Endothelial cell of umbilical vein (primary cell): Measurements from ENCODE around the gene LAMC2.

Experiments used
- CTCF ChIP-seq, 2 donors: IDR thresholded peaks; 1 replicate in 1 of 2; 2 replicates in 1 of 2; pipeline ENCODE4 v1.5.1; 2011; ENCODE audit warnings: low read length in 2 of 2, mild to moderate bottlenecking in 2 of 2, moderate library complexity in 2 of 2, control low read depth in 1 of 2, inconsistent platforms in 1 of 2, low read depth in 1 of 2; ENCODE audit not compliant: insufficient read depth in 1 of 2; ENCODE audit errors: extremely low read depth in 1 of 2
- EZH2 ChIP-seq: IDR thresholded peaks from 2 replicates; pipeline ENCODE4 v1.6.1; 2012; ENCODE audit warnings: borderline replicate concordance, low read depth, mild to moderate bottlenecking, moderate library complexity, low read length, inconsistent platforms; ENCODE audit not compliant: severe bottlenecking
- GATA2 ChIP-seq: IDR thresholded peaks from 2 replicates; pipeline ENCODE4 v1.7.0; 2011; ENCODE audit warnings: low read depth, mild to moderate bottlenecking, moderate library complexity, mixed read lengths, low read length; ENCODE audit not compliant: insufficient read length, insufficient read depth
- JUN ChIP-seq: IDR thresholded peaks from 2 replicates; pipeline ENCODE4 v1.6.1; 2011; ENCODE audit warnings: borderline replicate concordance, low read depth; ENCODE audit not compliant: insufficient read length, insufficient read depth
- MYC ChIP-seq: IDR thresholded peaks from one replicate; pipeline ENCODE4 v1.6.1; 2011; ENCODE audit warnings: mild to moderate bottlenecking, low read depth, low read length
- POLR2A ChIP-seq: IDR thresholded peaks from 2 replicates; pipeline ENCODE4 v1.6.1; 2012; ENCODE audit warnings: low read depth, mild to moderate bottlenecking, control low read depth, low read length
- POLR2AphosphoS5 ChIP-seq: IDR thresholded peaks from 2 replicates; pipeline ENCODE4 v1.6.1; 2012; ENCODE audit warnings: low read depth, mild to moderate bottlenecking, control low read depth, low read length, moderate library complexity; ENCODE audit not compliant: insufficient read depth
- TF ChIP-seq, protein P1 (sequence below): IDR thresholded peaks from 2 replicates; pipeline ENCODE4 v1.6.1; 2011; ENCODE audit not compliant: insufficient read depth, insufficient read length

DNA sequence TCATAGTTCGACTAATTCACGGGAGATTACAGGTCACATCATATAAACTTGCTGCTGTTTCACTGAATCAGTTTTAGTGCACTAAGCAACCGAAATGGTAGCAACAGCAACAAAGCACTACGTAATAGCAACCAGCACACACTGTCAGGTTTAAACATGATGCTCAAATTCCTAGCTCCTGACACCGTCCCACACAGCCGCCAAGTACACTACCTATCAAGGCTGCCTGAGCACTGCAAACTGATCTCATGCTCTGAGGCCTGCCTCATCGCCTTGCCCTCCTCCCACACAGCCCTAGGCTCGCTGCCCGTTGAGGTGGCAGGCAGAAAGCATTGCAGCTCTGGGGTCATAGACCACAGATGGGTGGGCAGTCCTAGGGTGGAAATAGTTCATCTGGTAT is 12.4 kb downstream of the LAMC2 start:
- no peak for TF ChIP-seq CTCF (IDR thresholded peaks at IDR 0.05; ENCODE audit: extremely low read depth in 1 of 2, insufficient read depth in 1 of 2, low read depth in 1 of 2, low read length in 2 of 2)
- TF ChIP-seq POLR2A = no peak
- no peak for TF ChIP-seq POLR2AphosphoS5
- no peak for TF ChIP-seq JUN
- no peak for TF ChIP-seq EZH2
- TF ChIP-seq MYC = no peak
- TF ChIP-seq, protein P1, sequence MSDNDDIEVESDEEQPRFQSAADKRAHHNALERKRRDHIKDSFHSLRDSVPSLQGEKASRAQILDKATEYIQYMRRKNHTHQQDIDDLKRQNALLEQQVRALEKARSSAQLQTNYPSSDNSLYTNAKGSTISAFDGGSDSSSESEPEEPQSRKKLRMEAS = no peak
- TF ChIP-seq GATA2 = no peak
